HG03175 (cell line): ENCODE data around the gene IL12RB2.

Experiments used
- ATAC-seq: cut with Tn5 transposase; IDR thresholded peaks from one replicate; pipeline ENCODE4 v1.9.1; 2021; ENCODE audit warnings: mild to moderate bottlenecking, moderate library complexity; ENCODE audit not compliant: unreplicated experiment

Gene IL12RB2

GRCh38 chr1:67345556-67345955 lies 37.9 kb downstream of the IL12RB2 start:
- ATAC-seq, result no peak

- ATAC-seq, result no peak
These were observed 39.3 kb downstream of the IL12RB2 start for GRCh38 chr1:67346982-67347381.

DNA sequence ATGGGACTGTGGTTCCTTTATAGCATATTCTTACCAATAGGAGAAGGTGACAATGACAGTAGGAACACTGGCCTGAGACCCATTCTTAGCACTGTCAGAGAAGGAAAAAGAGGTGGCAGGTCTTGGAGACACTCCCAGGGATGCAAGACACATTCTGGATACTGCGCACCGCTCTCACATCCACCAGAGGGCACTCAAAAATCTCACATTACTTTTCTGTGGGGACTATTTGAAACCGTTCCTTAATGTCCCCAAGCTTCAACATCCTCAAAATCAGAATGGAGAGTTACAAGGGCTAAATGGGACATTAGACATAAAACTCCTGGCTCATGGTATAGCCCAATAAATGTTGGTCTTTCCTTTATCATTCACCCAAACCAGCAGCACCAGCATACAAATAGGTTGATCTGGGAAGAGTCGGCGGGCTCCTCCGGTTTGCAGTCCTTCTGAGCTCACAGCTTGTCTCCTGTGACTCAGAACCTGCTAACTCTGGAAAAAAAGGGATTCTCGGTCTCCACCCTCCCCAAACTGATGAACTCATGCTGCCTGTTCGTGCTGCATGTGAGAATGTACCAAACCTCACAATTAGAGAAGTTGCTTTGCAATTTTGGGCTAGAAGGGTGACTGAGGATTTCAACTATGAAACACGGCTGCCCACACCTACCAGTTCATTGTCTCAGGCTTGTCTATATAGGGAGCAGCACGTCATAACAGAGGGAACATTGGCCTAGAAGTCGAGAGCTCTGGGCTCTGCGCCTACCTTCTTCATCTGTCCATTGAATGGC lies 40.2 kb downstream of the IL12RB2 start:
- ATAC-seq, result no peak

- no peak for ATAC-seq
These were observed 41.0 kb downstream of the IL12RB2 start for GRCh38 chr1:67348586-67349252.

DNA sequence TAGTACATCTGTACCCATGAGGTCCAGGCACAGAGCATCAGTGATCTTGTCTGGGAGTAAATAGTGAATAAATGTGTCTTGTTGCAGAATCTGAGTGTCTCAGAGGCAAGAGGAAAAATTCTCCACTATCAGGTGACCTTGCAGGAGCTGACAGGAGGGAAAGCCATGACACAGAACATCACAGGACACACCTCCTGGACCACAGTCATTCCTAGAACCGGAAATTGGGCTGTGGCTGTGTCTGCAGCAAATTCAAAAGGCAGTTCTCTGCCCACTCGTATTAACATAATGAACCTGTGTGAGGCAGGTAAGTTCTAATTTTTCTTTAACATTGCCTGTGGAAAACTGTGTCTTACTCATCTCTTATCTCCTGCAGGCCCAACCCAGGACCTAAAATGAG lies 43.1 kb downstream of the IL12RB2 start:
- ATAC-seq, result peak; percentile 62

GRCh38 chr1:67352211-67352610 lies 44.5 kb downstream of the IL12RB2 start:
- no peak for ATAC-seq

DNA sequence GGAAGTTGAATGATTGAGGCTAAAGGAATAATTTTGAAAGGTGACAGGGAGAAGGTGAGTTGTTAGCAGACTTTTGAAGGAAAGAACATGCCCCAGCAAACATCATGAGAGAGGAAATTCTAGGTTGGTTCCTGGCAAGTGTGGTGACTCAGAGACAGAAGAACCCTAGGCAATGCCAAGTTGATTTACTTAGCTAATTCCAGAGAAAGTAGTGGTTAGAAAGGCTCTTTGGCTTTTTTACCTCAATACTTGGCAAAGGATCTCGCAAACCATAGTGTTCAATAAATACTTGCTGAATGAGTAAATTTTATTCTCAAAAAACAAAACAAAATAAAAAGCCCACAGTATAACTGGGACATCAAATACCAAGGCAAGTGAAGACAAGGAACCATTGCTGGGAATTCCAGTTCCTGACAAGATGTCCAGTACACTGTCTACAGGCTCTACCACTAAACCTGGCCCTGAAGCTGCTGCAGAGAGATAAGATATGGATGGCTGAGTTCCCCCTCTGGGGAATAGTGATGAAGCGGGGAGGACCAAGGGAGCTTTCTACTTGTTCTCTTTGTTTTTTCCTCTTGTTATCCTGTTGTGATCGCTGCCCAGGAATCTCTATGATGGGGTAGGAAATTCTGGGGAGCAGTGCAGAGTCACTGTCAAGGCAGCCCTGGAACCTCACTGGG lies 48.2 kb downstream of the IL12RB2 start:
- ATAC-seq, result no peak

DNA sequence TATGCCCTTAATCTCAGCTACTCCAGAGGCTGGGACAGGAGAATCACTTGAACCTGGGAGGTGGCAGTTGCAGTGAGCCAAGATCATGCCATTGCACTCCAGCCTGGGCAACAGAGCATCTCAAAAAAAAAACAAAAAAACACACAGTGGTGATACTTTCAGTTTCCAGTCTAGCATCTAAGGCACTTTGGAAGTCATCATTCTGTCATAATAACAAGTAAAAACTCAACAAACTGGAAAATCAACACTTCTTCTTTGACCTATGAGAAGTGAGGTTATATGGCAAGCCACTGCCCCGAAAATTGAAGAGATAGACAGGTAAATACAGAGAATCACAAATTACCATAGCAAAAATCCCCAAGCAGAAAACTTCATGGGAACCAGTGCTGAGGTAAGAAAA lies 51.9 kb downstream of the IL12RB2 start:
- ATAC-seq, result no peak

DNA sequence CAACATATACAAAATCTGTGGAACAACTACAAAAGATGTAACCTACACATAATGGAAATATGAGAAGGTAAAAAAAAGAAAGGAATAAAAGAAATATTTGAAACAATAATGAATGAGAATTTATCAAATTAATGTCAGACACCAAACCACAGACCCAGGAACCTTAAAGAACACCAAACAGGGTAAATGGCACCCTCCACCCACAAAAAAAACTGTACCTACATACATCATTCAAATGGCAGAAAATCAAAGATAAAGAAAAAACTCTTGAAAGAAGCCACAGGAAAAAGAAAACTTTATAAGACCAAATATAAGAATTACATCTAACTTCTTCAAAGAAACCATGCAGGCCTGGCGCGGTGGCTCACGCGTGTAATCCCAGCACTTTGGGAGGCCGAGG lies 54.0 kb downstream of the IL12RB2 start:
- ATAC-seq, result no peak

DNA sequence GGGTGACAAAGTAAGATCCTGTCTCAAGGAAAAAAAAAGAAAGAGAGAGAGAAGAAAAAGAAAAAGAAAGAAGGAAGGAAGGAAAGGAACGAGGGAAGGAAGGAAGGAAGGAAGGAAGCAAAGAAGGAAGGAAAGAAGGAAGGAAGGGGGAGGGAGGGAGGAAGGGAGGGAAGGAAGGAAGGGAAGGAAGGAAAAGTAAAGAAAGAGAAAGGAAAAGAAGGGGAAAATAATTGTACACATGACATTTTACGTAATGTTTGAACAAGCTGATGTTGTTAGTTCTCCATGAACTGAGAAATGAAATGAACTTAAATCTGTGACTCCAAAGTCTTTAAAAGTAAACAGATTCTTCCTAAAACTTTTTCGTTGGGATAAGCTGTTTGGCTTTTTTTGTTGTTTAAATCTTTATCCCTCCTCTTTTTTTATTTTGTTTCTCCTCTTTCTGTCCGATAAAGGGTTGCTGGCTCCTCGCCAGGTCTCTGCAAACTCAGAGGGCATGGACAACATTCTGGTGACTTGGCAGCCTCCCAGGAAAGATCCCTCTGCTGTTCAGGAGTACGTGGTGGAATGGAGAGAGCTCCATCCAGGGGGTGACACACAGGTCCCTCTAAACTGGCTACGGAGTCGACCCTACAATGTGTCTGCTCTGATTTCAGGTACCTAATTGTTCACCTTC lies 59.8 kb downstream of the IL12RB2 start:
- ATAC-seq, result no peak

- ATAC-seq, result no peak
These were observed 60.4 kb downstream of the IL12RB2 start for GRCh38 chr1:67368046-67368514.

- no peak for ATAC-seq
These were observed 63.4 kb downstream of the IL12RB2 start for GRCh38 chr1:67371043-67371442.

DNA sequence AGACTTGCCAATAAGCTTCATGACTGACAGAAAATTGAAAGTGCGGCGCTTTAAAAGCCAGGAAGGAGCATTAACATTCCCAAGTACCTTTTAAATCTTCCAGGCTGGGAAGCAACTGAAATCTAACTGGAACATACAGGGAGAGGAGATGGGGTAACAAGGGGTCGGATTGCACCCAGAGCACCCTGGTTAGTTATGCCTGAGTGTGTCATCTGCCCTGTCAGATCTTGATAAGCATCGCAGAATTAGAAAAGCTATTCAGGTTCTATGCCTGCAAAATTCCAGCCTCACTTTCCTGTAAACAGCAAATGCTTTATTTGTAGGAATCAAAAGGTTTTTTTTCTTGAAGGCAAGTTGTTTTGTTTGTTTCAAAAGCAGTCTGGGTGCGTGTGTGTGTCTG lies 64.0 kb downstream of the IL12RB2 start:
- ATAC-seq, result no peak

DNA sequence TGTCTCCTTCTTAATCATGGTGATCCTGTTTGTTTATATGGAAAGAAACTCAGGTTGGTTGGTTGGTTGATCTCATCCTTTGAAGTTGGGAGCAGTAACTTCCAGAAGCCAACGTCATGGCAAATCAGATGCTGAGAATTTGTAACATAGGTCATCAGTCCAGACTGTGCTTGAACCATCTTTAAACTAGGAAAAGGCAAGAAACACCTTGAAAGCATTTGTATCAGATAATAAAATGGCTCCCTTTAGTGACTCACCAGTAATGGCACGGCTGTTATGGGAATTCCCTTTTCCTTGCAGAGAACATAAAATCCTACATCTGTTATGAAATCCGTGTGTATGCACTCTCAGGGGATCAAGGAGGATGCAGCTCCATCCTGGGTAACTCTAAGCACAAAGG lies 64.5 kb downstream of the IL12RB2 start:
- no peak for ATAC-seq

GRCh38 chr1:67372898-67373297 lies 65.2 kb downstream of the IL12RB2 start:
- ATAC-seq, result no peak

DNA sequence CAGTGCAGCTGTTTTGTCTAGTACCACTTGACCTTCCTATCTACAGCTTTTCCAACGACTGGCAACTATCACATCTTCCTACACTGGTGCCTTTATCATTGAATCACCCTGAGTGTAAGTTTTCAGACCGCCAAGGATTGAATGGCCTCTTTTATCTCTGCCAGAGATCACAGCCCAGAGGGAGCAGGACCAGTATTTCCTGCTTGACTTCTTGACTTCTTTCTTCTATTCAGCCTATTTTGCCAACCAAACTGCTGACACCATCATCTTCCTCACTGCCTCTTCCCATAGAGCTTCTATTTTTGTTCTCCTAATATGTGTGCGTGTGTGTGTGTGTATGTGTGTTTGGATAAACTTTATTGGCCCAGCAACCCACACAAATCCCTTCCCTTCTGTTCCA lies 68.7 kb downstream of the IL12RB2 start:
- ATAC-seq, result no peak

GRCh38 chr1:67377253-67377652 lies 69.6 kb downstream of the IL12RB2 start:
- ATAC-seq, result no peak

DNA sequence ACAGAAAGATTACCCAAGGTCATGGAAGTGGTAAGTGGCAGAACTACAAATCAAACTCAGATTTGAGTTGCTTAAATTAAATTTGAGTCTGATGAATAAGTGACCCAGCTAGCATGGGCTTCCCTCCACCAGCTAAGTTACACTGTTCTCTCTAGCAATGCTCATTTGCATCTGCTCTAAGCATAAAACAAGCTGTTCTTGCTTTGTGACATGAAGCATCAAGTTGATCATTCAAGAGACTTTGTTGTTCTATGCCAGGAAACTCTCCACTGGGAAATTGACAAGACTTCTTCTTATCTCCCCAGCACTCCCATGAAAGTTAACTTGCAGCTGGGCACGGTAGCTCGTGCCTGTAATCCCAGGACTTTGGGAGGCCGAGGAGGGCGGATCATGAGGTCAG lies 73.5 kb downstream of the IL12RB2 start:
- ATAC-seq, result no peak

DNA sequence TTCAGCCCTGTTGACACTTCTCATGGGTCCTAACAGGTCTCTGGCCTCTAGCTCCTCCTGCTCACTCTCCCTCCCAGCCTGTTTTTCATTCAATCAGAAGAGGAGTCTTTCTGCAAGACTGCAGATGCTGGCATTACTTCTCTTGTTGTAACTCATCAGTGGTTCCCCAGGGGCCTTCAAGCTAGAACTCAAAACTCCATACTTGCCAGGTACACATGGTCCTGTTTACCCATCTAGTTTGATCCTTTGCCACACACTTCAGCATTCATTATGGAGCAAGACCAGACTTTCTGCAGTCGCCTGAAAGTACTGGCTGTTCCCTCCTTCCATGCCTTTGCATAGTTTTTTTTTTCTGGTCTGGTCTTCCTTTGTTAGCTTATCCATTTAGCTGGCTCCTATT lies 74.6 kb downstream of the IL12RB2 start:
- no peak for ATAC-seq

GRCh38 chr1:67383999-67384638 lies 76.4 kb downstream of the IL12RB2 start:
- no peak for ATAC-seq
